GM18867 (cell line): ENCODE measurements around the gene INF2.
"Not testable (repeated sequence)": the region's sequence is repeated elsewhere in the genome, so short reads cannot be mapped to it uniquely, and the experiment has no call there.

Experiments
- ATAC-seq: cut with Tn5 transposase; IDR thresholded peaks from one replicate; pipeline ENCODE4 v1.9.1; 2021; ENCODE audit warnings: mild to moderate bottlenecking, moderate library complexity; ENCODE audit not compliant: unreplicated experiment

INF2 gene

DNA sequence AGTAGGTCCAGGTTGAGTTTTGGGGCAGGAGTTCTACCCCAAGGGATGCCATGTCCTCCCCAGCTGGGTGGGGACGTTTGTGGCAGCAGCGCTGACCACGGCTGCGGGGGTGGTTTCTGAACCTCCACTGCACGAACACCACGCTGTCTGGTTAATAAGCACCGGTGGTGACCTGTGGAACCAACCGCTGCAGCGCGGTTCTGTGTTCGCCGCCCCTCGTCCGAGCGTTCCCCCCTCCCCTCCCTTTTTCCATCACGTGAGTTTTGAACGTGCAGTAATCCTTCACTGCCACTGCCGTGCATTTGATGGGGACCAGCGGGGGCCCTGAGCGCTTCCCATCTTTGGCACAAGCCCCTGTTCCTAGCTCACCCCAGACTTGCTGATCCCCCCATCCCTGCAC, 28.2 kb downstream of the INF2 start:
- ATAC-seq = no peak

DNA sequence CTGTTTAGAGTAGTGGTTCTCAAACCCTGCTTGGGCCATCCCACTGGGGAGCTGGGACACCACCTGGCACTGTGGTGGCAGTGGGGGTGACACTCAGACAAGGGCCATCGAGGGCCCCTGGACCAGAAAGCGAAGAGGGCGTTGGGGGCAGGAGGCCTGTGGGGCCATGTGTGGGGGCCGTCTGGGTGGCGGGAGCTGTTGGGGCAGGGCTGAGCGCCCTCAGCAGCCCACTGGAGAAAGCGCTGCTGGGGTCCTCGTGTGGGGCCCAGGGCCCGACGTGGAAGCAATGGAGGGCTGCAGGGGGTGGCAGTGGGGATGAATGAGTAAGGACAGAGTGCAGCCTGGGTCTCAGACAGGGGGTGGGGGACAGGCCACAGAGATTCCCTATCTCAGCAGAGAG, 28.7 kb downstream of the INF2 start:
- no peak for ATAC-seq

DNA sequence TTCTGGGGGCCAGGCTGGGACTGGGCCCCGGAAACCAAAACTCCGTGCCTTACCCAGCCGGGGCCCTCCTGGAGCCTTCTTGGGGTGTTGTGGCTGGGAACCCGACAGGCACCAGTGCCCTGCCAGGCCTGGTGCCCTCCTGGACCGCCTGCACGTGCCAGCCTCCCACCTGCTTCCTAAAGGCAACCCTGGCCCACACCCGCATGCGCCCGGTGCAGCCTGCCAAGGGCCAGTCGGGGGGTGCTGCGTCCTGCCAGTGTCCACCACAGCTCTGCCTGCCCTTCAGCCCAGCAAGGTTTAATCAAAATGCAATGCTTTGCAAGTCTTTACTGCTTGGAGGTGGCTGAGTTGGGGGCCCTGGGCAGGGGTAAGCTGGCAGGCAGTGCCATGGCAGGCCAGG, 29.5 kb downstream of the INF2 start:
- ATAC-seq = no peak

DNA sequence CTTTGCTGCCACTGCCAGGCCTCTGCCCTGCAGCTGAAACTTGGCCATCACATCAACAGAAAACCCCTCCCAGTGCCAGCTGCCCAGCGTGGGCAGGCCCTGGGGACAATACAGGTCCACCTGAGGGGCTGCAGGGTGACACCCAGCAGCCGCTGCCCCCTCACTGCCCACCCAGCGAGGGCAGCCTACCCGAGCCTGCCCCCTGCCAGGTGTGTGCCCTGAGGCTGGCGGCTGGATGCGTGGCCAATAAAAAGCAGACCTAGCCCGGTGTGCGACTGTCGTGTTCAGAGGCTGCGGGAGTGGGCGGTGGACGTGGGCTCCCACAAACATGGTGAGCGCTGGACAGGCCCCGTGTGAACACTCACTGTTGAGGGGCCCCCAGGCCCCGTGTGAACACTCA, 29.9 kb downstream of the INF2 start:
- ATAC-seq = no peak

DNA sequence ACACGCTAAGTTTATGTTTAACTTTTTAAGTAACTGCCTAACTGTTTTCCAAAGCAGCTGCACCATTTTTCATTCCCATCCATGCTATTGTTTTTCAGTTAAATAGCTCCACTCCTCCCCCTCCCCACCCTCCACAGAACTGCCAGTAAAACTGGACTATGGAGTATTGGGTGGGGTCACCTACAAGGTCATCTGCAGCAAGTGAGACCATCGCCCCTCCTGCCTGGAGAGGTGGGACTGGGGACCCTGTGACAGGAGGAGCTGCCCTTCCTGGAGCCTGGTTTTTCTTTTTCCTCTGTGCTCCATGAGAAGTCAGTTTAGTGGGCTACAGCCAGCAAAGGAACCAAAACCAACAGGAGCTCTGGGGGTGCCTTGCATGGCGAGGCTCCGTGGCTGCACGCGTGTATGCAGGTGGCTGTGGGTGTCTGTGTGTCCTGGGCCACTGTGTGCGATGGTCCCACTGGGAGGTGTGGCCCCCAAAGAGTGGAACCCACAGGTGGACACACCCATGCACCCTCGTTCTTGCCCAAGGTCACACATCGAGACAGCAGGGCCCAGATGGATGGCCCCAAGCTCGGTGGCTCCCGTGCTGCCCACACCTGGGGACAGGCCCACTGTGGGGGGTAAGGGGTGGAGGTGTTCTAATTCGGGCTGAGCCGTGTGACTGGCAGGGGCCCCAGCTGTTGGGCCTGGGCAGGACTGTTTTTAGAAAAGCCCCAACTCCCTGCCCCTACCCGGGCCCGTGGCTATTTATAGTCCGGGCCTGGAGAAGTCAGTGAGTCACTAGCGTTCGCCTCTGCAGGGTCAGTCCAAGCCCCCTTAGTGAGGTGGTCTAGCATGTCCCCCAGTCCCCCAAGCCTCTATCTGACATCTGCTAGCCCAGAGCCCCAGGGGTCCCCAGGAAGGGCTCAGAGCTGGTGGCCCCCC, 32.4 kb downstream of the INF2 start:
- no peak for ATAC-seq

DNA sequence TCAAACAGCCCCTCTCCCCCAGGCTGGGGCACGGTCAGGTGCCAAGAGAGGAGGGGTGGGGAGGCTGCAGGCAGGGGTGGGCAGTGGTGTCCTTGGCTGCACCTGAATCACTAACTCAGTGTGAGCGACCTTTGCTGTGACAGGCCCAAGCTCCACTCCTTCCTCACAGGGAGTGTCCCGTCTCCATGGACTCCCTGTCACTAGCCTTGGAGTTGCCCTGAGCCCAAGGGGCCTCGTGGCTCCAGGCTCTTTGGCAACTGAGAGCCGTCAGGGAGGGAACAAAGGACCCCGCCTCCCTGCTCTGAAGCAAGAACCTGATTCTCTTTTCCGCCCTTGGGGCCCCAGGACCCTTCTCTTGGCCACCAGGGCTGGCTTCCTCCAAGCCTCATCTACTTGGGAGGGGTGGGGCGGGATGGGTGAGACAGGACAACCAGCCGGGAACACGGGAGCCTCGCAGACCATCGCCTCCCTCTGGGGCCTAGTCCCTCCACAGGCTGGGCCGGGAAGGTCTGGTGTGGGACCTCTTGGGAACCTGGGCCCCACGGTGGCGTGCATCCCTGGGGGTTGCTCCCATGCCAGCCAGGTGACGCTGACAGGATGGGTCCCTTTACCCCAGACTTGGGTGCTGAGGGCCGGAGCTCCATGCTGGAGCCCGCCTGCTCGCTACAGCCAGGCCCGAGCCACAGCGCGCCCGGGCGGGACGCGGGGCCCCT, 33.7 kb downstream of the INF2 start:
- ATAC-seq = no peak

DNA sequence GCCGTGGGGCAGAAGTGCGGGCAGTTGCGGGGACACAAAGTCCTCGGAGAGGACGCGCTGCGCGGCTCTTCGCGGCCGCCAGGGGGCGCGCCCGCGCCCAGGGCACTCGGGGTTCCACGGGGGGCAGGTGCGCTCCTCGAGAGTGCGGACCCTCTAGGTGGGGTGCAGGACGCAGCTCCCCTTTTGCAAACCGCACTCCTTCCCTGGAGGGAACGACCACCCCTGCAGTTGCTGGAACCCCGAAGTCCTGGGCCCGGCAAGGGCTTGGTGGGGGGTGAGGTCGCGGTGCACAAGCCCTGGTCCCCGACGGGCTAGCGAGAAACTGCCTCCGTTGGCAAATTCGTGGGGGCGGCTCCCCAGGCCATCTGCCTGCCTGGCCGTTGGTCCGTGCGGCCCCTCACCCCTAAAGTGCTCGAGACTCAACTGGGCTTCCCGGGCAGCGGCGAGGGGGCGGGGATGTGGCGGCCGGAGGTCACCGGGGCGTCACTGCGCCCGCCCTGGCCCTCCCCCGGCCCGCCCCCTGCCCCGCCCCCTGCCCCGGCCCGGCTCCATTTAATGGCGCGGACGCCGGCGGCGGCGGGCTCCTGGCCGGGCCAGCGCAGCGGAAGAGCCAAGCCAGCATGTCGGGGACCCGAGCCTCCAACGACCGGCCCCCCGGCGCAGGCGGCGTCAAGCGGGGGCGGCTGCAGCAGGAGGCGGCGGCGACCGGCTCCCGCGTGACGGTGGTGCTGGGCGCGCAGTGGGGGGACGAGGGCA, 34.4 kb downstream of the INF2 start, which contains the start of gene ADSS1:
TSS of gene ADSS1 (plus strand) at position 579 of the 756 bp plus-strand sequence. CDS start at position 621, 42 bp downstream.
- ATAC-seq = peak; percentile 55

DNA sequence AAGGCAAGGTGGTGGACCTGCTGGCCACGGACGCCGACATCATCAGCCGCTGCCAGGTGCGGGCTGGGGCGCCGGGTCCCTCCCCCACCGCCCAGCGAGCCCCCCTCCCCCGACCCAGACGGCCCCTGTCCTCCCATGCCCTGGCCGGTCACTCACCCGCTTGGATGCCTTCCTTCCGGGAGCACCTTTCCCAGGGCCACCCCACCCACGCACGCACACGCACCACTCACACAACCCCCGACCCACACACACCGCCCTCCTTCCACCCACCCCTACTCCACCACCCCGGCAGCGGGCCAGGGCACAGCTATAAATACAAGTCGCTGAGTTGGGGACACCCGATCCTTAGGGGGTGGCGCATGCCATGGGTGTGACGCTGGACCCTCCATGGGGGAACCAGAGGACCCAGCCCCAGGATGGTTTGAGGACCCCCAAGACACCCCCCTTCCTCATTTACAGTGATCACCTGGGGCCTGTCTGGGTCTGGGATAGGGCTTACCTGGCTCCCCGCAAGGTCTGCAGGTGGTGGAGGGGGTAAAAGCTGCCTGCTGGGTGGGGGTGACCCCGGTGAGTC, 35.1 kb downstream of the INF2 start:
- no peak for ATAC-seq

DNA sequence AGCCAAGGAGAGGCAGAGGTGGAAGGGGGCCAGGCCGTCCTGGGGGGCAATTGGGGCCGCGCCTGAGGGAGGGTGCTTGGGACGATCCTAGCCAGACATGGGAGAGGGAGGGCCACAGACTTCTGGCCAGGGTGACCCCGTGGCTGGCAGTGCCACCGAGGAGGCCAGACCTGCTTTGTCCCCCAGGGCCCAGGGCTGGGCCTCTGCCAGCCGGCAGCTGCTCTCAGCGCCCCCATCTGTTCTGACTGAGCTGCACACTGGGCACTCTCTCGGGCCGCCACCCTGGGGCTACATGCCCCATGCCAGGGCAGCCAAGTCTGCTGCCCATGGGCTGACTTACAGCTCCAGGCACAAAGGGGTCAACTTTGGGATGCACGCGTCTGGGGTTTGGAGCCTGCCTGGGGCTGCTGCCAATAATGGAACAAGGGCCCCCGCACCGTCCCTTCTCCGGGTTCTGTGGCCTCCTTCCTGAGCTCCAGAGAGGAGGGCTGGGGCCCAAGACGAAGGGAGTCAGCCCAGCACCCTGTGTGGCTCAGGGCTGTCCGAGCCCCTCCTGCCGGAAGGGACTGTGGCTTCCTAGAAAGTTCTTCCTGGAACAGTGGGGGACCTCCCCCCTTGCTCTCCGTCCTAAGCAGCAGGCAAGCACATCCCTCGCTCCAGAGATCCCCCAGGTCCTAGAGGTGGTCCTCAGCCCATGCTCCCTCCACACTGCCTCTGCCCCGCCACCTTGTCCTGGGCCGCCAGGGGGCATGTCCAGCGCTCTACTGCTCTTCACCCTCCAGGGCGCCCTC, 35.8 kb downstream of the INF2 start:
- no peak for ATAC-seq

DNA sequence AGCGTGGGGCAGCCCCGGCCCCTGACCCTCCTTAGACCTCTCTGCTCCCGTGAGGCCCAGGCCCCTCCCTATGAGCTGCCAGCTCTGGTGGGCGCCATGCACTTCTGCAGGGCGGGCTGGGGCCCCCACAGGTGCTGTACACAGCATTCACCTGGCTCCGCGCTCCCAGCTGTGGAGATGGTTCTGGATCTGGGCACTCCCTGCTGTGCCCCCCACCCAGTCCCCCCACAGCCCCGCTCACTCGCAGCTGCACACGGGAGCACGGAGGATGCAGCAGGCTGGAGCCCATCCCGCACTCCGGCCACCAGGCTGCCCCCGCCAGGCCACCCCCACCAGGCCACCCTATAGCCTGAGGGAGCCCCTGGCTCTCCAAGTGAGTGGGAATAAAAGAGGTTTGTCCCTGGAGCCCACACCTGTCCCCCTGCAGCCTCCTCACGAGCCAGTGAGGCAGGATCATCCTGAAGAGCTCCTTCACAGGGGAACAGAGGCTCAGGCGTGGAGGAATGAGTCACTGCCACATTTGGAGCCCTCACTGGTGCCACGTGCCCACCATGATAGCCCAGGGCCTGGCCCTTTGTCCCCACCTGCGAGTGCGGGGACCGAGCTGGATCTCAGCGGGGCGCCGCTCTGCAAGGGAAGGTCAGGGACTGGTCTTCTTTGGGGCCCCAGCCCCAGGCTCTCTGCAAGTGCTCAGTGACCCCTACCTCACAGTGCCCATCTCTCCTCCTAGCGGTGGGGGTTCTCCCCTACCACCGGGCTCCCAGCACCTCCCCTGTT, 36.5 kb downstream of the INF2 start:
- ATAC-seq = no peak

DNA sequence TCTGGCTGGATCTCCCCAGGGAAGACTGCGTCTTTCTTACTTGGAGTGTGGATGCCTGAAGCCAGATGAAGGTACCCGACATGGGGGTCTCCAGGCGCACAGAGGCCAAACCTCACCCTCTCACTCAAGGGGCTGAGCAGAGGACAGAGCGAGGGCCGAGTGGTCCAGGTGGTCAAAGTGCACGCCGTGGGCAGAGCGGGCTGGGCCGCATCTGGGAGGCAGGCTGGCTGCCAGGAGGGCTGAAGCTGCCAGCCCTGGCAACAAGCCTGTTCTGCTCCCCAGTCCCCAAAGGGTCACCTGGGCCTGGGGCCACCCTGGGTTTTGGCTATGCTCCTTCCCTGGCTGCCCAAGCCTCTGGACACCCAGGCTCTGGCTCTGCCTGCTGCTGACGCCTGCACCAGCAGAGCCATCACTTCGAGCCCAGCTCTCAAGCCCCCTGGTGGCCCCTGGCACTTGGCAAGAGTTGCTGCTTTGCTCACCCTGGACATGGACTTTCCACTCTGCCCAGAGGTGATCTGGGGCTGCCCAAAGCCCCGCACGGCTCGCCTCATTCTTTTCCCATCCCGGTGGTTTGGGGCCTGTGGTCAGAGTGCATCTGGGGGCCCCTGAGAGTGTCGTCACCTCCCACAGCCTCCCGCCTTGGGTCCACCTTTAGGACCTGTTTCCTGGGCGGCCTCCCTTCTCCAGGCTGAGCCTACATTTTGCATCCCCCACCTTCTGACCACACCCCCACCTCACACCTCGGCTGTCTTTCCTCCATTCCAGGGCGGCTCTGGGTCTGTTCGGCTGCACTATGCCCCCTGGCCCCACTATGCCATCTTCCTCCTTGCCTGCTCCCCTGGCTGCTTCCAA, 37.4 kb downstream of the INF2 start:
- no peak for ATAC-seq

DNA sequence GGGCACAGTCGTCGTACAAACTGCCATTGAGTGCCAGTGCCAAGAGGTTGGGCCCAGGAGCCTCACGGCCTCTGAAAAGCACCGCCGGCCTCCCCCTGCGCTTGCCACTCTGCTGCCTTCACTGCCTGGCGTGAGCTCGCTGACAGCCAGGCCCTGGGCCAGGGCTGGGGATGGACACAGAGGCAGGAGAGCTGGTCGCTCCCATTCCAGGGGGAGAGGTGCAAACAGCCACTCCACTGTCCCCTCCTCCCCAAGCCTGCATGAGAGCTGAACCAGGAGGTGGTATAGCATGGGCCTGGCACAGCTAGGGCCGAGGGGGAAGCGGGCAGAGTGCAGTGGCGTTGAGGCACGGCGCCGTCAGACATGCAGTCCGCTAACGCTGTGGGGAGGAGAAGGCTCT, 39.2 kb downstream of the INF2 start:
- ATAC-seq = no peak

DNA sequence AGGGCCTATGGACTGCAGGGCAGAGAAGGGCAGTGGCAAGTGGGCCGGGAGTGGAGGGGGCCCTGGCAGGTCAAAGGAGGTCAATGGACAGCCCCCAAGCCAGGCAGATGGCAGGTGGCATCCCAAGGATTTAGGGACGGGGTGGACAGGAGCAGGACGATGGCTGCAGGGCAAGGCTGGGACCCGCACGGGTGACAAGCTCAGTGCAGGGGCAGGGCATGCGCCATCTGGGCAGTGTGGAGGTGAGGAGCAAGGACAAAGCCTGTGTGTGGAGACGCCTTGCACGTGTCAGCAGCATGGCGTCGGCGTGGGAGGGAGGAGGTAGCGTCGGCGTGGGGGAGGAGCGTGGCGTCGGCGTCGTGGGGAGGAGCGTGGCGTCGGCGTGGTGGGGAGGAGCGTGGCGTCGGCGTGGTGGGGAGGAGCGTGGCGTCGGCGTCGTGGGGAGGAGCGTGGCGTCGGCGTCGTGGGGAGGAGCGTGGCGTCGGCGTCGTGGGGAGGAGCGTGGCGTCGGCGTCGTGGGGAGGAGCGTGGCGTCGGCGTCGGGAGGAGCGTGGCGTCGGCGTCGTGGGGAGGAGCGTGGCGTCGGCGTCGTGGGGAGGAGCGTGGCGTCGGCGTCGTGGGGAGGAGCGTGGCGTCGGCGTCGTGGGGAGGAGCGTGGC, 39.9 kb downstream of the INF2 start:
- ATAC-seq = not testable (repeated sequence)

DNA sequence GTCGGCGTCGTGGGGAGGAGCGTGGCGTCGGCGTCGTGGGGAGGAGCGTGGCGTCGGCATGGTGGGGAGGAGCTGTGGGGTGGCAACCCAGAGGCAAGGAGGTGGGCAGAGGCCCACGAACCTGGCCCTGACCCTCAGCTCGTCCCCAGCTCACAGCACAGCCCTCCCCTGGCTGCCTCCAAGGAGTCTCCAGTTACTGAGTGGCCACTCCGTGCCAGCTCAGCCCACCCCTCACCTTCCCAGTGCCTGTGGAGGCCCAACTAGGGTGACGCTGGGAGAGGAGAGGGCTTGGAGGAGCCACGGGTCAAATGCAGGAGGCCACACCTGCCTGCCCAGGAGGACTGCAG, 40.4 kb downstream of the INF2 start:
- ATAC-seq = no peak

DNA sequence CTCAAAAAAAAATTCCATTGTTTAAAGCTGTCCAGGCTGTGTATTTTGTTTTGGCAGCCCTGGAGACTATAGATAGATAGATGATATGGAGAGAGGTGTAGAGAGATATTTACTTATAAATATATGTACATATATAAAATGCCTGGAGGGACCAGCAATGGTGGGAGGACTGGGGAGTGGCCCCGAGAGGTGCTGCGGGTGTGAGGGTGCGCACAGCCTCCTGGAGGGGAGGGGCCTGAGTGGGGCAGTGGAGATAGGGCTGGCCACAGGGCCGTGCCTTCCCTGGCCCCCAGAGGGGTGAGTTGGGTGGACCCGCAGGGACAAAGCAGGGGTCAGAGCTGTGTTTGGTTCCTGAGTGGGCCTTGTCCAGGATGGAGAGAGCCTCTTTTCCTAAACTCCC, 41.1 kb downstream of the INF2 start:
- no peak for ATAC-seq

DNA sequence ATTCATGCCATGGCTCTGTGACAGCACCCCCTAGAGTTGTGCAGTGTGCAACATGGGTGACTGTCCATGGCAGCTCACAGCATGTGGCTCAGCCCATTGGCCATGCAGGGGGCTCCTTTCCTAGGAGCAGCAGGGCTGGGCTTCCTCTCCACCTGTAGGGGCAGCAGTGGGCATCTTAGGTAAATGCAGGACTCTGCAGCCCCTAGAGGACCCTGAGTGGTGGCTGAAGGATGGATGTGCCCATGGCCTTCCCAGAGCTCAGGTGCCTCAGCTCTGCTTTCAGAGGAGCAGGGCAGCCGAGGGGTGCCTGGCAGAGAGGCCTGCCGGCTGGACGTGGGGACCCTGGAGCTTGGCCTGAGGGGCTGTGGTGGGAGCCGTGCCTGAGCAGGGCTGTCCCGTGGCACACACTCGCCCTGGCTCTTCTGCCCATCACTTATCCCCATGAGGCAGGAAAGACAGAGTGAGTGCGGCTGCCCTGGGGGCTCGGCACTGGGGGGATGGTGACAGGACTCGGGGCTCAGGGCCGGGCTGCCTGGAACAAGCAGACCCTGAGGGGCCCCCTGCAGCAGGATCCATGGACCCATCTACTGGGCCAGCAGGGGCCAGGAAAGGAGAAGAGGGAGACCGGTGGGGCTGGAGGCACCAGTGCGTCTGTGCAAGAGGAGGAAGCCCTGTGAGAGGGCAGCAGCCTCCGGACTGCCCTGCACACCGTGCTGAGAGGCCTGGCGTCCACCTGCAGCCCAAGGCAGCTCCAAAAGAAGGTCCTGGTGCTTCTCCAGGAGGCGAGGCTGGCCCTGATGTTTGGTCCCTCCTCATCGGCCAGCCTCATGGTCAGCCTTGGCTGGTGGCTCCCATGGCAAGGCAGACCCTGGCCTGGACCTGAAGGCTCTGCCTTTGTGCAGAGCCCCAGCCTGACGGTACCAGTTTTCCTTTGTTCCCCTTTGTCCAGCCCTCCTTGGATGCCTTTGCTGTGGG, 42.2 kb downstream of the INF2 start:
- no peak for ATAC-seq

DNA sequence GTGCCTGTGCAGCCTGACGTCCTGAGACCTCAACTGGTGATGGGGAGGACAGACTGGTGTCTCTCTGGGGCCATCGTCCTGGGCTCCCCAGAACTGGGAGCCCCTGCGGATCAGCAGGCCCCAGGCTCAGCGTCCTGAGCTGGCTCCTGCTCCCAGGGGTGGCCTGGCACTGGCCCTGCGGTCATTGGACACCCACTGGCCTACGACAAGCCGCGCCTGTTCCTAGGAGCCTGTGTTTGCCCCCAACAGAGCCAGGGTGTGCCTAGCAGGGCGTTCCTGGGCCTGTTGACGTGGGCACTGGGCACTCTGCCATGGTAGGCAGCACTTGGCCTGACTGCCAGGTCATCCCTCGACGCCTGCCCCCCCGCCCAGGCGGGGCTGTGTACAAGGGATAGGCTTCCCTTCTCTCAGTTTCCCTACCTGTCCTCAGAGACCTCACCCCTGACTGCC, 43.0 kb downstream of the INF2 start:
- no peak for ATAC-seq
